HG03064 (cell line): ENCODE data around the gene MS4A2.
"Not testable (repeated sequence)": the region's sequence is repeated elsewhere in the genome, so short reads cannot be mapped to it uniquely, and the experiment has no call there.

ENCODE experiments used
- ATAC-seq: cut with Tn5 transposase; IDR thresholded peaks from one replicate; pipeline ENCODE4 v1.9.1; 2021; ENCODE audit warnings: low read depth; ENCODE audit not compliant: unreplicated experiment

The MS4A2 gene

DNA sequence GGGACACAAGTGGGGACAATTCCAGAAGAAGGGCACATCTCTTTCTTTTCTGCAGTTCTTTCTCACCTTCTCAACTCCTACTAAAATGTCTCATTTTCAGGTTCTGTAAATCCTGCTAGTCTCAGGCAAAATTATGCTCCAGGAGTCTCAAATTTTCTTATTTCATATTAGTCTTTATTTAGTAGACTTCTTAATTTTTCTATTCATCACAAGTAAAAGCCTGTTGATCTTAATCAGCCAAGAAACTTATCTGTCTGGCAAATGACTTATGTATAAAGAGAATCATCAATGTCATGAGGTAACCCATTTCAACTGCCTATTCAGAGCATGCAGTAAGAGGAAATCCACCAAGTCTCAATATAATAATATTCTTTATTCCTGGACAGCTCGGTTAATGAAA, at the start of gene MS4A2:
Gene MS4A2, plus strand, starts transcription at position 301 of the 400 bp plus-strand sequence. CDS start 102 bp downstream, outside the sequence.
- ATAC-seq: no peak

DNA sequence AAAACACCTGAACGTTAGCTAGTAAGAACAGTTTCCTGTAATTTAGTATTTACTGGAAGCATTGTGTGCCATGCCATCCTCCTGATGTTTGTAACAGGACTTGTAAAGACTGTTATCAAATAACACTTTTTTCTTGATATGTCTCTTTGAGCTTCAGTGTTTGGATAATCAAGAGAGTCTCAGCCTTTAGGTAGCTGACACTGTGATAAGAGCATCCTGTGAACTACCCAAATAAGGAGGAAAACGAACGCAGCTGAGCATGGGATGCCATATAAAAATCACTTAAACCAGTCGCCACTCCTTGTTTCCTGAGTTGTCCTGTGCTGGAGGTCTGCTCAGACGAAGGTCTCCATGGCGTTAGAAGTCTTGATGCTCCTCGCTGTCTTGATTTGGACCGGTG, 48.4 kb upstream of the MS4A2 start, which contains the start of gene OOSP2:
Gene OOSP2, plus strand, starts transcription at position 301 of the 400 bp plus-strand sequence. Its CDS starts 51 bp downstream, at position 352.
- ATAC-seq: no peak

DNA sequence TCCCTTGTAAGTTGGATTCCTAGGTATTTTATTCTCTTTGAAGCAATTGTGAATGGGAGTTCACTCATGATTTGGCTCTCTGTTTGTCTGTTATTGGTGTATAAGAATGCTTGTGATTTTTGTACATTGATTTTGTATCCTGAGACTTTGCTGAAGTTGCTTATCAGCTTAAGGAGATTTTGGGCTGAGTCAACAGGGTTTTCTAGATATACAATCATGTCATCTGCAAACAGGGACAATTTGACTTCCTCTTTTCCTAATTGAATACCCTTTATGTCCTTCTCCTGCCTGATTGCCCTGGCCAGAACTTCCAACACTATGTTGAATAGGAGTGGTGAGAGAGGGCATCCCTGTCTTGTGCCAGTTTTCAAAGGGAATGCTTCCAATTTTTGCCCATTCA, 38.0 kb upstream of the MS4A2 start:
- not testable (repeated sequence) for ATAC-seq

DNA sequence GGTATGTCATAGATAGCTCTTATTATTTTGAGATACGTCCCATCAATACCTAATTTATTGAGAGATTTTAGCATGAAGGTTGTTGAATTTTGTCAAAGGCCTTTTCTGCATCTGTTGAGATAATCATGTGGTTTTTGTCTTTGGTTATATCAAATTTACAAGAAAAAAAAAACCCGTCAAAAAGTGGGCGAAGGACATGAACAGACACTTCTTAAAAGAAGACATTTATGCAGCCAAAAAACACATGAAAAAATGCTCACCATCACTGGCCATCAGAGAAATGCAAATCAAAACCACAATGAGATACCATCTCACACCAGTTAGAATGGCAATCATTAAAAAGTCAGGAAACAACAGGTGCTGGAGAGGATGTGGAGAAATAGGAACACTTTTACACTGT, 37.6 kb upstream of the MS4A2 start:
- not testable (repeated sequence) for ATAC-seq

DNA sequence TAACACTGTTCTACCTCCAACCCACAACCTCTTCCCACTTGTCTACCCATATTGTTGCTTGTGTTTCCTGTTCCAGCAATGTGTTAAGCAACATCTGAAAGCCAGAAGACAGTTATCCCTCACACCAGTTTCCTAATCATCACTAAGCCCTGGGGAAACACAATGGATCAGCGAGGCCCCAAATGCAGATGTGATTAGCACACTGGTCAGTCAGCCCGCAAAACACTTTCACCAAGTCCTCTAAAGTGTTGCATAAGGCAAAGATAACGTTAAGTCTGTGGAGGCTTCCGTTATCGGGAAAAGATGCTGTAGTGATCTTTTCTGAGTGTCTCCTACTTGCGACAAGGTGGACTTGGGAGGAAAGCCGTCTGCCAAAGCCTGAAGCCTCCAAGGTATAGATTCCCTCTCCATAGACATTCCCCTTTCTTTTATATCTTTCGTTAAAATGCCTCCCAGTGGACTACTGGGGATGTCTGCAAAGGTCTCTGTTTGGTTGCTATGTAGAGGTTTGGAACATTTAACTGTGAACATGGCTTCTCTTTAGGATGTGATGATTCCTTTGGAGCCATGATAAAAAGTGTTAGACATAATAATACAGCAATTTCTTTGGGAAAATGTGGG, 32.0 kb upstream of the MS4A2 start, which contains the start of gene MS4A3:
Gene MS4A3, plus strand, starts transcription at position 317 of the 621 bp plus-strand sequence. CDS start 4,496 bp downstream, outside the sequence.
- no peak for ATAC-seq

DNA sequence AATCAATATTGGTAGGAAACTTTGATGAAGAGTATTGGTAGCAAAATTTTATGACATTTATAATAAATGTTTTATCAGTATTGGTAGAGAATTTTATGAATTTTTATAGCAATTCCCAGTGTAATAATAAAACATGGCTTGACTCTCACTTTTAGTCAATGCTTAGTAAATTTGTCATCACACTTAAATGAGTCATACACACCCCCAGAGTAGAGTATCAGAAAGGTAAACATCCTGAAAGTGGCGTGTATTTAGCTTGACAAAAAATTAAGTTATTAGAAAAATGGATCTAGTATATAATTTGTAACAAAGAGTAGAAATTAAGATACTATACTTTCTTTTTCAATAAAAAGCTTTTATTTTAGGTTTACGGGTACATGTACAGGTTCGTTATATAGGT, 29.4 kb upstream of the MS4A2 start:
- no peak for ATAC-seq

DNA sequence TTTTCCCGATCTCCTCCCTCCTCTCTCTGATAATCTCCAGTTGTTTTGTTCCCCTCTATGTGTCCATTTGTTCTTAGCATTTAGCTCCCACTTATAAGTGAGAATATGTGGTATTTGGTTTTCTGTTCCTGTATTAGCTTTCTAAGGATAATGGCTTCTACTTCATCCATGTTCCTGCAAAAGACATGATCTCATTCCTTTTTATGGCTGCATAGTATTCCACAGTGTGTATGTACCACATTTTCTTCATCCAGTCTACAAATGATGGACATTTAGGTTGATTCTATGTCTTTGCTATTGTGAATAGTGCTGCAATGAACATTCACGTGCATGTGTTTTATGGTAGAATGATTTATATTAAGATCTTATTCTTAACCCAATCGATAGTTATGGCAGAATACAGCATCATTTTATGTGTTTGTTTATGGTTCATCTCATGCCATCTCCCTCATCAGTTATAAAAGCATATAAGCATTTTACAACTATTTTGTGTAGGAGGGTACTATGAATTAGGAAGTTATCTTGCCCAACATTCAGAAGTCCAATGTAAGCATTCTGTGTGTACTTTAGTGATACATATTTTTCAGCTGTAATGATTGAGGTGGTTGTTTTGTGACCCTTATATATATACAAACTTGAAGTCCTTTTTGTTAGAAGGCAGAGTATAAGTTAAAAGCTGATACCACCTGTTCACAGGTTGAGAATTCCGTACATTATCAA, 28.8 kb upstream of the MS4A2 start:
- ATAC-seq: no peak

DNA sequence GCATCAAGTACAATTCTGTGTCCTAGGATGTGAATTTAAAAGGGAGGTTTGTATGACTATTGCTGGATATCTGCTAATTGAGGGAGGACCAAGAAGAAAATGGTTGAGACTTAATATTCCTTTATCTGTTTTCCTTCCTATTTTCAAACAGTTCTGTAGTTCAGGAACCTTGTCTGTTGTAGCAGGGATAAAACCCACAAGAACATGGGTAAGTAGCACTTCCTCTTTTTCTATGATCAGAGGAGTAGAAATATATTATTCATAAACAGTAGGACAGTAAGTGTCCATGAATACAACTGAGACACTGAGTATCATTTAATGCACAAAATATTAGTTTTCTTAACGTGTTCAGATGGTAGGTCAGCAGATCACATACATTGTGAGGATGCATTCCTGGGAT, 24.4 kb upstream of the MS4A2 start:
- ATAC-seq: no peak

DNA sequence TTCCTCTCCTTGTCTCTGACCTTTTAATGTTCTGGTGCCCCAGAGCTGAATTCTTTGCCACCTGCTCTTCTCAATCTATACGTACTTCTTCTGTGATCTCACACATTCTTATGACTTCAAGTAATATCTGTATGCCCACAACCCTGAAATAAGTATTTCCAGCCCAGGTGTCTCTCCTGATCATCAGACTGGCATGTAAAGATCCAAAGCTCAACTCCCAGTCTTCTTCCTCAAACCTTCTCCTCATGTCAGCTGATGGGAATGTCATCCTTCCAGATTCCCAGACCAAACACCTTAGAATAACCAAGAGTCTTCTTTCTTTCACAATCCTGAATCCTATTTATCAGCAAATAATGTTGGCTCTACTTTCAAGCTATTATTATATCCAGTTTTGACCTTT, 22.7 kb upstream of the MS4A2 start:
- no peak for ATAC-seq

DNA sequence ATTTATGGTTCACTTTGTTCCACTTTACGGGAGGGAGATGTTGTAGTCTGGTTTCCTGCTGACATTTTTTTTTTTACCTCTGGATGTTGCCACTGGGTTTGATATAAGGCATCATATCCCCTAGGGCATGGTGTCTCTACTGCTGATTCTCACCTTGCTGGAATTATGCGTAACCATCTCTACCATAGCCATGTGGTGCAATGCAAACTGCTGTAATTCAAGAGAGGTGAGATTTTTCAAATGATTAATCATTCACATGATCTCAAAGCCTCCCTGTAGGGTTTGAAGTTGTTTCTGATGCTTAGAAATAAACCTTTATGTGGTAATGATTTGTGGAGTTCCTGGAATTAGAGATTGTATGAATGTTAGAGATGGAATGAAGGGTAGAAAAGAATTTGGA, 19.0 kb upstream of the MS4A2 start:
- ATAC-seq: no peak

DNA sequence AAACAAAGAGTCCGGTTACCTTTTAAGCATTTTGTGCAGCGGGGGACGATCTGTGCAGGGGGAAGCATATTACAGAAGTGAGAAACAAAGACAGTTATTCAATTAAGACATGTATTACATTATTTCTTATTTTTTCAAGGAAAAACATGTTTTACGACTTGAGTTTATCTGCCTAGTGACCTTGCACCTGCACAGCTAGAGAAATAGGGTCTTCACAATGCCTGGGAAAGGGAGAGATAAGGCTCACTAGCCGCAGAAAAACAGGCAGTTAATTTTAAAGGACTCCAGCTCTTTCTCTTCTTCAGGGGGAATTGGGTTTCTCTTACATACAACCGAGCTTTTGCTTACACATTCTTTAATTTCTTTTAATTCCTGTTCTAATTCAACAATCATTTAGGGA, 16.8 kb upstream of the MS4A2 start:
- not testable (repeated sequence) for ATAC-seq

DNA sequence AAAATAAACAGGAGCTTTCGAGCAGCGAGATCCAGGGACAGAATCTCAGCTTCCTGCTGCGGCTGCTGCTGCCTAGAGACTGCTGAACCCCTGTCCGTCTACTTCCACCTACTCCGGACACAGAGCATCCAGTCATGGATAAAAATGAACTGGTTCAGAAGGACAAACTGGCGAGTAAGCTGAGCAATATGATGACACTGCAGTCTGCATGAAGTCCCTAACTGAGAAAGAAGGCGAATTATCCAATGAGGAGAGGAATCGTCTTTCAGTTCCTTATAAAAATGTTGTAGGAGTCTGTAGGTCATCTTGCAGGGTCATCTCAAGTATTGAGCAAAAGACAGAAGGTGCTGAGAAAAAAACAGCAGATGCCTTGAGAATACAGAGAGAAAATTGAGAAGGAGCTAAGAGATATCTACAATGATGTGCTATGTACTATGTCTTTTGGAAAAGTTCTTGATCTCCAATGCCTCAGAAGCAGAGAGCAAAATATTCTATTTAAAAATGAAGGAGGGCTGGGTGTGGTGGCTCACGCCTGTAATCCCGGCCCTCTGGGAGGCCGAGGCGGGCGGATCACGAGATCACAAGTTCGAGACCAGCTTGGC, 11.1 kb upstream of the MS4A2 start:
- ATAC-seq: no peak

DNA sequence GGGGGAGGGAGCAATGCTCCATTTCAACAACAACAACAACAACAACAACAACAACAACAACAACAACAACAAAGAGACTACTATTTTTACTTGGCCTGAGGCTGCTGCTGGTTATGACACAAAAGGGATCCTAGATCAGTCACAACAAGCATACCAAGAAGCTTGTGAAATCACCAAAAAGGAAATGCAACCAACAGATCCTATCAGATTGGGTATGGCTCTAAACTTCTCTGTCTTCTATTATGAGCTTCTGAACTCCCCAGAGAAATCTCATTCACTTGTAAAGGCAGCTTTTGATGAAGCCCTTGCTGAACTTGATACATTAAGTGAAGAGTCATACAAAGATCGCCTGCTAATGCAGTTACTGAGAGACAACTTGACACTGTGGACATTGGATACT, 10.5 kb upstream of the MS4A2 start:
- ATAC-seq: no peak

DNA sequence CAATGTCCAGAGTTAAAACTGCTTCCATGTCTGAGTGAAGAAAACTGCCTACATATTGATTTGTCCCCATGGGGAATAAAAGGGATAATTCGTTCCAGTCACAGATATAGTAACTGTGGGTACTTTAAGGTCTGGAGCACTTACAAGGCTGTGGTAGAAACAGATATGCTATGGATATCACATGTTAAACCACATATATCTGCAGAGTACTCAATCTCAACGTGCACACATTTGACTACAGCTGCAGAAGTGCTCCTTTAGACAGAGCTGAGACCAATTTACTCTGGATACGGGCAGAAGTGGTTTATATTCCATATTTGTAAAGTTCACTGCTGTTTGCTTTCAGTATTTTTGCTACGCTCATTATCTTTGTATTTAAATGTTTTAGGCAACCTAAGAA, 9.7 kb upstream of the MS4A2 start:
- no peak for ATAC-seq

DNA sequence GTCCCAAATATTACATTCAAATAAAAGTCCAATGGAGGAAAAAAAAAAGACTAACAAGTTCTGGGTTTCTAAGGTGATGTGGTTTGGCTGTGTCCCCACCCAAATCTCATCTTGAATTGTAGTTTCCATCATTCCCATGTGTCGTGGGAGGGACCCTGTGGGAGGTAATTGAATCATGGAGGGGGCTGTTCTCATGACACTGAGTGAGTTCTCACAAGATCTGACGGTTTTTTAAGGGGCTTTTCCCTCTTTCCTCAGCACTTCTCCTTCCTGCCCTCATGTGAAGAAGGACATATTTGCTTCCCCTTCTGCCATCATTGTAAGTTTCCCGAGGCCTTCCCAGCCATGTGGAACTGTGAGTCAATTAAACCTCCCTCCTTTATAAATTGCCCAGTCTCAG, 7.9 kb upstream of the MS4A2 start:
- ATAC-seq: no peak

DNA sequence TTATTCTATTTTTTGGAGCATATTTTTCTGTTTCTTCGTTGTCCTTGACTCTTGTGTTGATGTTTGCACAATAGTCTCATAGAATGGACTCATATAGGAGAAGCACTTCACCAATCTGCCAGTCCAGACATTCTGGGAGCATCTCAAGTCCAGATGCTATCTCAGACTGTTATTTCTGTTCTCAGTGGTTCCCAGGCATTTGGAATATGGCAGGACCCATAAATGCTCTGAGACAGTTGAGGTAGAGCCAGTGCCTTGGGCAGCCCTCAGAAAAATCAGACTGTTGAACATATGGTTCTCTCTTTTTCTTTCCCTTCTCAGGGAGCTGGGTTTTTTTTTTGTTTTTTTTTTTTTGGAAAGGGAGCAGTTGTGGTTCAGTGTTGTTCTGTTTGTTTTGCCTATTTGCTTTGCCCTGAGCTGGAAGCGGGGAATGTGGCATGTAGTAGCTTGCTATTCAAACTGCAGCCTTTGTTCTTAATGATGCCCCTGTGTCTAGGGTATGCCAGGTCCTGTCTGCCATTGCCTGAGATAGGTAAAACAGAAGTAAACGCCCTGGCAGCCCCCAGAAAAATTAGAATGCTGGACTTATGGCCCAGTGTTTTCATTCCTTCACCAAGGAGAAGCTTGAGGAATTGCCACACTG, 3.7 kb upstream of the MS4A2 start:
- ATAC-seq: no peak

DNA sequence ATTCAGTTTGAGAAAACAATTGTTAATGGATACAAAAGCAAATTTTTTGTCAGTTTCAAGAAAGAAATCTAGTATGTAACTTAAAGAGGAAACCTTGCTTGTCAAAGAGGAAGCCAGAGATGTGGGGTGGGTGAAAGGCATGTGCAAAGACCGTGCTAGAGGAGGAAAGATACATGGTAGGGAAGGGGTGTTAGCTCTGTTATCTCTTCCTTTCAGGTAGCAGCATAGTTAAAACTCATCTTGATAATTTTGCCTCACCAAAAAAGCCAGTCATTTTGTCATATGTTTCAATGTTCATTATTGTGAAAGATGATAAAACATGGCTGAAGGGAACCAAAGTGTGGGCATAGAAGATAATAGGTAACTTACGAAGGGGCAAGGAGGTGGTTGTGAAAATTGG, 2.6 kb upstream of the MS4A2 start:
- no peak for ATAC-seq

DNA sequence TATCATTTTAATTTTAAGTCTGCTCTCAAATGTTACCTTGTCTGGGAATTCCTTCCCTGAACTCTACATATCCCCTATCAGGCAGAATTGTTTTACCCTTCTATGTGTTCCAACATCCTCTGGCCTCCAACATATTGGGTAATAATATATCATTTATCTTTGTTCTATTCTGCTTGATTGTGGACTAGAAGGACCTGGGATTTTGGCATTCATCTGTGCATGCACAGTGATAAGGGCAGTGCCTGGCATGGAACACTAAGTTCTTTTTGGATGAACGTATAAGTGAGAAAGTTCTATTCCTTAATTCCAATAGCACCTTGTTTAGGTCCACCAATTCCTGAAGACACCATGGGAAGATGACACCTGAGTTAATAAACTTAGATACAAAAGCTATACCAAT, 1.2 kb upstream of the MS4A2 start:
- no peak for ATAC-seq

DNA sequence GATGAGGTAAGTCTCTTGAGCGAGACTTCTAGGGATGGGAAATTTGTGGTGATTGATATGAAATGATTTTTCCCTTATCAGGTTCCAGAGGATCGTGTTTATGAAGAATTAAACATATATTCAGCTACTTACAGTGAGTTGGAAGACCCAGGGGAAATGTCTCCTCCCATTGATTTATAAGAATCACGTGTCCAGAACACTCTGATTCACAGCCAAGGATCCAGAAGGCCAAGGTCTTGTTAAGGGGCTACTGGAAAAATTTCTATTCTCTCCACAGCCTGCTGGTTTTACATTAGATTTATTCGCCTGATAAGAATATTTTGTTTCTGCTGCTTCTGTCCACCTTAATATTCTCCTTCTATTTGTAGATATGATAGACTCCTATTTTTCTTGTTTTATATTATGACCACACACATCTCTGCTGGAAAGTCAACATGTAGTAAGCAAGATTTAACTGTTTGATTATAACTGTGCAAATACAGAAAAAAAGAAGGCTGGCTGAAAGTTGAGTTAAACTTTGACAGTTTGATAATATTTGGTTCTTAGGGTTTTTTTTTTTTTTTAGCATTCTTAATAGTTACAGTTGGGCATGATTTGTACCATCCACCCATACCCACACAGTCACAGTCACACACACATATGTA, 7.1 kb downstream of the MS4A2 start:
- no peak for ATAC-seq

DNA sequence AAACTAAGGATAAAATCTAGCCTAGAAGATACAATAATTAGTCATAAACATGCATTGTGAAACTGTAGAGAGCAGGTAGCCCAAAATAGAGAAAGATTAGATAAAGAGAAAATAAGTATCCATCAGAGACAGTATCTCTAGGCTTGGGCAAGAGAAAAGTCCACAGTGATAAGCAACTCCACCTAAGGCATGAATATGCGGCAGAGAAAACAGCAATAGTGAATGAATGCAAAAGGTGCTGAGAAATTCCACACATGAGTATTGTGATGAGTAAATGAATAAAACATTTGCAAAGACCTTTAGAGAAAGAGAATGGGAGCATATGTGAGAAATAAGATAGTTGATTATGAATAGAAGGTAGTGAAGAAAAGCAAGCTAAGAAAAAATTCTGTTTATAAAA, 8.7 kb downstream of the MS4A2 start:
- no peak for ATAC-seq

DNA sequence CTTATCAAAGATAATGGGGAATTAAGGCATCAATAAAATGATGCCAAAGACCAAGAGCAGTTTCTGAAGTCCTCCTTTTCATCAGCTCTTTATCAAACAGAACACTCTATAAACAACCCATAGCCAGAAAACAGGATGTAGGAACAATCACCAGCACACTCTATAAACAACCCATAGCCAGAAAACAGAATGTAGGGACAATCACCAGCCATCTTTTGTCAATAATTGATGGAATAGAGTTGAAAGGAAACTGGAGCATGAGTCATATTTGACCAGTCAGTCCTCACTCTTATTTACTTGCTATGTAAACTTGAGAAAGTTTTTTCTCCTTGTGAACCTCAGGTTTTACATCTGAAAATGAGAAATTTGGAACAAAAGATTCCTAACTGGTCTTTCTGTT, 10.0 kb downstream of the MS4A2 start:
- ATAC-seq: no peak
